Muscle of back (tissue), 13 donors: ENCODE results near the gene ZCCHC8. TPM values are rescaled to one million over a fixed set of nuclear protein-coding genes. Genes with fewer than 3 reads are reported as not detected.

Source experiments
- DNase-seq, 3 donors: peaks; one replicate each; pipeline versions ENCODE4 v3.0.0 to v3.0.0-alpha.2; 2013
- long read RNA-seq, 9 donors: transcript quantifications; one replicate each; lab custom pipeline, GENCODE V29; 2026
- polyA plus RNA-seq, 10 donors: library from polyadenylated mRNA; unstranded; fragments of 120-200 nt; gene quantifications; one replicate each; pipeline ENCODE4 v1.2.1, GENCODE V29; 2013; ENCODE audit not compliant: insufficient read length in 10 of 10

ZCCHC8 gene
- polyA plus RNA-seq, result 10 to 100 TPM; 17.7 to 38.3 (median 24.7) TPM
- long read RNA-seq, donor 1, result 0 reads
- long read RNA-seq, donor 2, result 0 reads
- long read RNA-seq, donor 3, result 0 reads
- long read RNA-seq, donor 4, result 0 reads
- long read RNA-seq, donor 5, result 0 reads
- long read RNA-seq, donor 6, result 0 reads
- long read RNA-seq, donor 7, result 0 reads
- long read RNA-seq, donor 8, result 0 reads
- long read RNA-seq, donor 9, partial matches to known transcripts, result 0 of 1 reads
- long read RNA-seq, donor 9, other reads (novel, unspliced or antisense), result 0 of 1 reads

GRCh38 chr12:122500685-122501488 is at the start of gene ZCCHC8:
TSS of gene ZCCHC8 (minus strand) at chr12:122500932. CDS start at chr12:122500840, 92 bp downstream.
- peak; percentile 96 to 98 (median 98) for DNase-seq

GRCh38 chr12:122547330-122547729 is 46.6 kb upstream of the ZCCHC8 start:
- no peak for DNase-seq

GRCh38 chr12:122545855-122546254 is 45.1 kb upstream of the ZCCHC8 start:
- no peak for DNase-seq

GRCh38 chr12:122544537-122544936 is 43.8 kb upstream of the ZCCHC8 start:
- DNase-seq, result no peak

GRCh38 chr12:122538496-122538895 is 37.8 kb upstream of the ZCCHC8 start:
- DNase-seq, result no peak

GRCh38 chr12:122537021-122537420 is 36.3 kb upstream of the ZCCHC8 start:
- DNase-seq, result no peak

- DNase-seq, result peak in 1 of 3 donors; percentile 9
These were observed 33.1 kb upstream of the ZCCHC8 start for GRCh38 chr12:122533856-122534255.

GRCh38 chr12:122528992-122529391 is 28.3 kb upstream of the ZCCHC8 start:
- no peak for DNase-seq

GRCh38 chr12:122528582-122528981 is 27.9 kb upstream of the ZCCHC8 start:
- DNase-seq, result no peak

GRCh38 chr12:122527478-122527944 is 26.8 kb upstream of the ZCCHC8 start:
- peak in 1 of 3 donors; percentile 6 for DNase-seq

GRCh38 chr12:122526683-122527477 is 26.1 kb upstream of the ZCCHC8 start, which contains the start of the genes KNTC1 and RSRC2:
TSS of gene KNTC1 (plus strand) at chr12:122527249. CDS start at chr12:122530064, 2,815 bp downstream.
TSS of gene RSRC2 (minus strand) at chr12:122526936. CDS start at chr12:122526853, 83 bp downstream.
- DNase-seq, result peak; percentile 99 to 100 (median 100)

GRCh38 chr12:122523846-122524718 is 23.4 kb upstream of the ZCCHC8 start:
- DNase-seq, result no peak

- DNase-seq, result no peak
These were observed 22.5 kb upstream of the ZCCHC8 start for GRCh38 chr12:122523280-122523679.

- no peak for DNase-seq
These were observed 19.9 kb upstream of the ZCCHC8 start for GRCh38 chr12:122520676-122521075.

- DNase-seq, result no peak
These were observed 18.7 kb upstream of the ZCCHC8 start for GRCh38 chr12:122519418-122519817.

- no peak for DNase-seq
These were observed 18.2 kb upstream of the ZCCHC8 start for GRCh38 chr12:122518908-122519307.

GRCh38 chr12:122517877-122518276 is 17.1 kb upstream of the ZCCHC8 start:
- peak in 1 of 3 donors; percentile 15 for DNase-seq

- DNase-seq, result no peak
These were observed 16.0 kb upstream of the ZCCHC8 start for GRCh38 chr12:122516544-122517361.

GRCh38 chr12:122515275-122515674 is 14.5 kb upstream of the ZCCHC8 start:
- no peak for DNase-seq

- DNase-seq, result no peak
These were observed 12.9 kb upstream of the ZCCHC8 start for GRCh38 chr12:122513660-122514059.
